Skeletal muscle satellite cell (primary cell): ENCODE measurements around the gene HPCAL1.

Experiments used
- H3K27me3 ChIP-seq: 2 replicates; pipeline ENCODE4 v1.7.0; 2013; ENCODE audit warnings: low read length; ENCODE audit not compliant: control insufficient read depth, insufficient read depth
- H3K36me3 ChIP-seq: 2 replicates; pipeline ENCODE4 v1.7.0; 2013; ENCODE audit warnings: mild to moderate bottlenecking, control low read depth, low read length; ENCODE audit not compliant: insufficient read depth
- H3K4me1 ChIP-seq: 2 replicates; pipeline ENCODE4 v1.7.0; 2013; ENCODE audit warnings: low read length; ENCODE audit not compliant: control insufficient read depth, insufficient read depth
- H3K4me2 ChIP-seq: 2 replicates; pipeline ENCODE4 v1.7.0; 2013; ENCODE audit warnings: mild to moderate bottlenecking, low read length
- H3K4me3 ChIP-seq: 2 replicates; pipeline ENCODE4 v1.7.0; 2013; ENCODE audit warnings: low read length
- H3K9ac ChIP-seq: 2 replicates; pipeline ENCODE4 v1.7.0; 2013; ENCODE audit warnings: mild to moderate bottlenecking, low read depth, low read length, moderate library complexity
- H3K9me3 ChIP-seq: replicated peaks from 2 replicates; pipeline ENCODE4 v1.7.0; 2013; ENCODE audit warnings: mild to moderate bottlenecking, control low read depth, low read length

Gene HPCAL1

DNA sequence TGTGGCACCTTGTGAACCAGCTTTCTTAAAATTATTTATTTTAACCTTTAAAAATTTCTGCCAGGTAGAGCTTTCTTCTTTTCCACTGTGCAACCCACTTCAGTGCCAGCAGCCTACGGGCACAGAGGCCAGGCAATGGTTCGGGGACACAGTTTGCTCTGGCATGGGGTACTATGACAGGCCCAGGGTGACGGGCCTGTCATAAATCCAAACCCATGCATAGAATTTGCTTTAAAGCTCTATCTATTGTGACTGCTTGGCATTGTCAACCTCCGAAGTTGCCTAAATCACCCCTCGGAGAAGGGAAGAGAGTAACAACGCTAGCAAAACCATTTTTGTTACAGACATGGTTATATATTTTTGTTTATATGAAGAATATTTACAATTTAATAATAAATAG lies 143.9 kb downstream of the HPCAL1 start:
- no peaks in the 10 kb centered on the region for H3K27me3 ChIP-seq
- H3K9ac ChIP-seq, result peak overlapping the region; percentile 93
- H3K4me1 ChIP-seq, result peaks cover 40% of the 10 kb centered on the region
- H3K4me2 ChIP-seq, result peak overlapping the region; percentile 75
- H3K36me3 ChIP-seq, result peaks cover 30% of the 10 kb centered on the region
- no peaks in the 10 kb centered on the region for H3K9me3 ChIP-seq
- H3K4me3 ChIP-seq, result peak overlapping the region; percentile 68

DNA sequence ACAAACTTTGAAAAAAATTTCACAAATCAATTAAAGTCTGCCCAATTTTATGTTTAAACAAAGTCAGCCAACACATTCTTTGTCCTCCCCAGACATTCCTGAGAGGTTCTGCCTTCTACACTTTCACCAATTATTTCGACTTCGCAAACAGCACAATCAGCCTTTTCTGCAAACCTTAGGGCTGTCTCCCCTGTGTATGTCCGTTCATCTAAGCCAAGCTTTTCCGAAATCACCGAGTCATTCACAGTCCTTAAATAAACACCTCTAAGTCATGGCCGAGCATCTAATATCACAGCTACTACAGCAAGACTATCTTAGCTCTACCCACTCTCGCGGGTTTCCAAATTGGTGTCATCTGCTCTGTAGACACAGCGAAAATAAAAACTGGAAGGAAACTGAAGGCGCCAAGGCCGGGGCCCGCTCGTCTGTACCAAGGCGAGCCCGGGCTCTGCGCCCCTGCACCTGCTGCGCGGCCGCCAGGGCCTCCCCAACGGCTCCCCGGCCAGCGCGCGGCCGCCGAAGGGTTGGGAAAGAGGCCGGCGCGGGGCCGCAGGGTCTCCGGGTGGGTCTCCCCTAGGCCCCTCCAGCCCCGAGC lies 144.7 kb downstream of the HPCAL1 start:
- no peaks in the 10 kb centered on the region for H3K9me3 ChIP-seq
- peaks cover 47% of the 10 kb centered on the region for H3K4me1 ChIP-seq
- no peaks in the 10 kb centered on the region for H3K27me3 ChIP-seq
- H3K36me3 ChIP-seq, result peaks cover 22% of the 10 kb centered on the region
- H3K4me2 ChIP-seq, result peak overlapping the region; percentile 75
- peak overlapping the region; percentile 68 for H3K4me3 ChIP-seq
- peak overlapping the region; percentile 93 for H3K9ac ChIP-seq

DNA sequence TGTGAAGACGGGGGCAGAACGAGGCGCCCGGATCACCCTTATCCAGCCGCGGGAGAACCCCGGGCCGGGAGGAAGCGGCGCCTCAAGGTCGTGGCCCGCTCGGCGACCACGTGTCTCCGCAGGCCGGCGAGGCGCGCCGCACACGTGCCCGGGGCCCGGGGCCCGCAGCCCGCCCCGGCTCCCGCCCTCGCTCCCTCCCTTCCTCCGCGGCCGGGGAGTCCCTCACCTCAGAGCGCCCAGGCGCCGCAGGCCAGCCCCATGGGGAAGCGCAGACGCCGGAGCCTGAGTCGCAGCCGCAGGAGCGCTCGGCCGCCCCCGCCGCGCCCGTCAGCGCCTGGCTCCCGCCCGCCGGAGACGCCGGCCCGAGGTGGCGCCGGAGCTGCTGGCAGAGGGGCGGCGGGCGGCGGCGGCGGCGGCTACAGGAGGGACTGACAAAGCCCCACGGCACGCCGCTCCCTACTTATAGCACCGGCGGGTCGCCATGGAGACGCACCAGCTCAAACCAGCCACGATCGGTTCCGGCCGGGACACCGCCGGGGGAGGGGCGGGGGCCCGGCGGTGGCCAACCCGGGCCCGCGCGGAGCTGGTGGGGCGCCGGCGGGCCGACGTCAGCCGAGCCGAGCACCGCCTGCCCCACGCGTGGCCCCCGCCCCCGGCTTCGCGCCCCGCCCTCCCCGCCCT lies 145.3 kb downstream of the HPCAL1 start, which contains the start of gene ODC1:
Gene ODC1 (minus strand): TSS at position 433 of the 681 bp plus-strand sequence. CDS start 3,295 bp downstream, outside the sequence.
- peak within 1 kb of the TSS; percentile 96 for H3K9ac ChIP-seq
- H3K27me3 ChIP-seq, result no peaks in the 10 kb centered on the region
- peak within 1 kb of the TSS; percentile 85 for H3K4me3 ChIP-seq
- H3K9me3 ChIP-seq, result no peaks in the 10 kb centered on the region
- H3K4me2 ChIP-seq, result peak within 1 kb of the TSS; percentile 100
- H3K4me1 ChIP-seq, result peaks cover 47% of the 10 kb centered on the region
- H3K36me3 ChIP-seq, result peaks cover 18% of the 10 kb centered on the region

DNA sequence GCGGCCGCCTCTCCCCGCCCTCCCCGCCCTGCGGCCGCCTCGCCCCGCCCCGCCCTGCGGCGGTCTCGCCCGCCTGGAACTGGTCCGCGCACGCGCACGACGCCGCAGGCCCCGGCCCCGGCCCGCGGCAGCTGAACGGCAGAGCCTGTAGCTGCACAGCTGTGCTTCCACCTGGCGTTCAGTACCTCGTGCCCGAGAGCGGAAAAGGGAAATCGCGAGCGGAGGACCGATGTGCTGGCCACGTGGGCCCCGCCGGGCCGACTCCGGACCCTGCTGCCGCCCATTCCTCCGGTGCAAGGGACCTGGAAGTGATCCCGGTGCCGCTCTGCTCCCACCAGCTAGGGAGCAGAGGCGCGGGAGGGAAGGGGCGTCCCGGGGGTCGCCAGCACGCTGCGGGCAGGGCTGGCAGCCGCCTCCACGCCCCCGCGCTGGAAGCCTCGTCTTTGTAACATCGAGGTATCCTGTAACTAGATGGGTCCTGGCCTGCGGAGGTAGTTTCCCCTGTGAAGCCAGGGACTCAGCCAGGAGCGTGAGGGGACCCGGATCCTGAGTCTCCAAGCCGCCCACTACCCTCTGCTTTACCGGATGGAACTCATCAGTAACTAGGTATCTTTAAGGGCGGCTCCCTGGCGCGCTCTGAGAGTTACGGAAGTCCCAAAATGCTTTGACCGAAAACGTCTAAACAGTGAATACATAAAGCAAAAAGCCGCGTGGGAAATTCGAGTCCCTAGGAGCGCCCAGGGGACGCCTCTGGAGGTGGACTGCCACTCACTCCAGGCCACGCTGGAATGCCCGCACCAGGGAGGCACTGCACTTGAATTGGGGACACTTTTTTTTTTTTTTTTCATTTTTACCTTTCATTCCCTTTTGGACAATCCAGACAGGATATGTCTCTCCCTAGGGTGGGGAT lies 146.1 kb downstream of the HPCAL1 start:
- peaks cover 47% of the 10 kb centered on the region for H3K4me1 ChIP-seq
- H3K9me3 ChIP-seq, result no peaks in the 10 kb centered on the region
- H3K4me3 ChIP-seq, result peak overlapping the region; percentile 85
- H3K36me3 ChIP-seq, result peaks cover 10% of the 10 kb centered on the region
- H3K9ac ChIP-seq, result peak overlapping the region; percentile 96
- H3K4me2 ChIP-seq, result peak overlapping the region; percentile 100
- H3K27me3 ChIP-seq, result no peaks in the 10 kb centered on the region

DNA sequence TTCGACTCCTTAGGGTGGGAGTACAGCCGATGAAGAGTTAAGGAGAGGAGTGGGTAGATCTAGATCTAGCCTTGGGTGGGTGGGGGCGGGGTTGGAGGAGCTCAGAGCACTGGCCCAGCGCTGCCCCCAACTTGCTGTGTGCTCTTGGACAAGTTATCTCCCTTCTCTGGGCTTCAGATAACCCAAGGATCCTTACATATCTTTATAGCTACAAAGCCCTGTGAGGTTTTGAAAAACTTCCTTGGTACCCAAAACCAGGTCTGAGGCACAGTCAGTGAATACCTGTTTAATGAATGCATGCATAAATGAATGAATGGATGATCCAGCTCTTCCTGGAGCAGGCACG lies 146.8 kb downstream of the HPCAL1 start:
- peak overlapping the region; percentile 96 for H3K9ac ChIP-seq
- peak overlapping the region; percentile 85 for H3K4me3 ChIP-seq
- peaks cover 4% of the 10 kb centered on the region for H3K36me3 ChIP-seq
- H3K4me2 ChIP-seq, result peak overlapping the region; percentile 100
- H3K4me1 ChIP-seq, result peaks cover 52% of the 10 kb centered on the region
- H3K9me3 ChIP-seq, result no peaks in the 10 kb centered on the region
- H3K27me3 ChIP-seq, result no peaks in the 10 kb centered on the region

DNA sequence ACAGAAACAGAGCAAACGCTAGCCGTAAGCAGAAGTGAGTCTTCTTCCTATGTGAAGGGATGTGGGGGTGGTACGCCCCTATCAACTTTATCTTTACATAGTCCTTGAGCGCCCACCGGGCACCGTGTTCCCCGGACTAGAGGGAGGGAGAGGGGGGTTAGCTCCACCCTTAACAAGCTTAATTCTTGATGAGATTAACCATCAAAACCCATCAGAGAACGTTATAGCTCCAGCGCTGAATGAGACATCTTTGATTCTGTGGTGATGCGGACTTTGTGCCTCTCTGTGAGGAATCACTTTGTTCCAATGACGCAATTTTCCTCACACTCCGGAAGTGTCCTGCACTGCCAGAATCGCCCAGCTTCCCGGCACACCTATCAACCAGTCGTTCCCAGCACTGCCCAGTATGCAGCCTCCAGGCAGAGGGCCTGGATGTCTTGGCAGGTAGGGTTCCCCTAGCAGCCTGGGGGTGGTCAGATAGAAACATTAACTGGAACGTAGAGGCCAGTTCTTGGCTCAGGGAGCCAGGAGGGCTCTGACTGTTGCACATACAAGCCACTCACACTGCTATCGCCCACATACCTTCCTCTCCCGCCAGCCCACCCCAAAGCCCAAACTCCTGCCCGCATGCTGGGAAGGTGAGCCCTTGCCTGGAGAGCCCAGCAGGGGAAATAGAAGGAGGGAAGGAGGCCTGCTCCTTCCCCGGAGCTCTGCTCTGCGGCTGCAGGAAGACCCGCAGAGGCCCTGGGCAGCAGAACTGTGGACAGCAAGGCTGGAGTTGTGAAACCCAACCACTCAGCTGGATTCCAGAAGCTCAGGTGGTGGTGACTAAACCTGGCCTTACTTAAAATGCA lies 147.4 kb downstream of the HPCAL1 start:
- no peaks in the 10 kb centered on the region for H3K36me3 ChIP-seq
- H3K4me3 ChIP-seq, result no peak overlapping the region
- no peaks in the 10 kb centered on the region for H3K9me3 ChIP-seq
- no peak overlapping the region for H3K9ac ChIP-seq
- H3K27me3 ChIP-seq, result no peaks in the 10 kb centered on the region
- peak overlapping the region; percentile 100 for H3K4me2 ChIP-seq
- H3K4me1 ChIP-seq, result peaks cover 56% of the 10 kb centered on the region

DNA sequence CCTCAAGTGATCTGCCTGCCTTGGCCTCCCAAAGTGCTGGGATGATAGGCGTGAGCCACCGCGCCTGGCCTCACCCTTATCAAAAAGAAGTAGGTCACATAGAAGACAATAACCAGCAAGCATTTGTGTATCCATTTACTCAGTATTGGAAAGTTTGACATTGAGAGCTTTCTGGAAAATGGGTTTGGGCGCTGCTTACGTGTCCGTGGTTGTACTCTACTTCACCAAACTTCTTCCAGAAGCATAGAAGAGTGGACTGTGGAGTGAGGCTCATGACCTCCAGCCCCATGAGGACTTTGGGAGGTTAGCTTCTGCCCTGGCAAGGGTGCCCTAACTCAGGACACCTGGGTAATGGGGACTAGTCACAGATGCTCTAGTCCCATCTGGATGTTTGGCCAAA lies 149.1 kb downstream of the HPCAL1 start:
- Histone ChIP-seq H3K36me3 (no peaks in the 10 kb centered on the region), H3K9ac (no peak overlapping the region), H3K4me1 (peaks cover 39% of the 10 kb centered on the region), H3K4me3 (no peak overlapping the region), H3K27me3 (no peaks in the 10 kb centered on the region), H3K4me2 (no peak overlapping the region), H3K9me3 (no peaks in the 10 kb centered on the region)

DNA sequence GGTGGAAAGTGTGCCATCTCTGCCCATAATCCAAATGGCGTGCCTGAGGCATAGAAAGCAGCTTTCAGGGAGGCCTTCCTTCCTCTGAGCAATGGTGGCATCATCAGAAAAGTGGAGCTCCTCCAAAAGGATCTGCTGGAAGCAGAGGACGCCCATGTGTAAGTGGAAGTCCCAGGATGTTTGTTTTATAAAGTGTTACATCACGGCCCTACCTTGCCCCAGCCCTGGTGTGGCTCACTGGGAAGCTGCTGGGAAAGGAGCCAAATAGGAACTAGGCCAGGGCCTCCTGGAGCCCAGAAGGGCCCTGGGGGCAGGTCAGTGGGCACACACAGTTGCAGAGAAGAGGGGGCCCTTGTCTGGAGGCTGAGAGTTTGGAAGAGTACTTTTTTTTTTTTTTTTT lies 149.6 kb downstream of the HPCAL1 start:
- no peaks in the 10 kb centered on the region for H3K27me3 ChIP-seq
- H3K4me3 ChIP-seq, result no peak overlapping the region
- no peak overlapping the region for H3K4me2 ChIP-seq
- no peaks in the 10 kb centered on the region for H3K36me3 ChIP-seq
- no peaks in the 10 kb centered on the region for H3K9me3 ChIP-seq
- peaks cover 39% of the 10 kb centered on the region for H3K4me1 ChIP-seq
- no peak overlapping the region for H3K9ac ChIP-seq

DNA sequence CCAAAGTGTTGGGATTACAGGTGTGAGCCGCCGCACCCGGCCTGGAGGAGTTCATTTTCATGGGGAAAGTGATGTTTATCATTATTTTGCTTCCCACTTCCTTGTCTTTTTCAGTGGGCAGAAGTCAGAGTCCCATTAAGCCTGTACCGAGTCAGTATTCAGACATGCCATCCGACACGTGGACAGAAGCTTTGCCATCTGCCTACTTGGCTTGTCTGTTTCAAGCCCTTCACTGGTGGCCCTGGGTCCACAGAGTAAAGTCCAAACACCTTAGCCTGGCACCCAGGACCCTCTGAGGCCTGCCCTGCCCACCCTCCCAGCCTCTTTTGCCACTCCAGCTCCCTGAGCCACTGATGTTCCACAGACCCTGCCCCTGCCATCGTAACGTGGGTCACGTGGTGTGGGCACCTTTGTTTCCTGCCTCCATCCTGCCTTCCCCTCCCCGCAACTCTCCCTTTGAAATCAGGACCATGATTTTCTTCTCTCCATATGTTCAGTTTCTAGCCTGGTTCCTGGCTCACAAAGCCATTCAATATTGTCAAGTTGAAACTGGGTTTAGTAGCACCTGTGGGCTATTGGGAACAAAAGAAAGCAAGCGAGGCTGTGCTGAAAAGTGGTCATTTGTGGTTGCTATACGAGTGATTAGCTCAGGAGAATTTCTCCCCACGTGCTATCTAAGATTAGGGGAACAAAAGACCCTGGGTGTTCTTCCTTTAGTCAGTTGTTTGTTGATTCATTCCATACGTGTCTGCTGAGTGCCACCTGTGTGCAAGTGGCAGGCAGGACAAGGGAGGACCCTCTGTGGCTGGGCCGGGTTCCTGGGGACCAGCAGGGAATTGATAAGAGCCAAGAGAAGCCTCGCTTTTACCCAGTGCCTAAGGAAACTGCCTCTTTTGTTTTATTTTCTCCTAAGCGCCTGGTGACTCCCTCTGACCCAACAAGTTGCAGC lies 150.5 kb downstream of the HPCAL1 start:
- H3K36me3 ChIP-seq, result no peaks in the 10 kb centered on the region
- no peaks in the 10 kb centered on the region for H3K27me3 ChIP-seq
- no peaks in the 10 kb centered on the region for H3K9me3 ChIP-seq
- no peak overlapping the region for H3K4me2 ChIP-seq
- H3K4me1 ChIP-seq, result peaks cover 47% of the 10 kb centered on the region
- no peak overlapping the region for H3K9ac ChIP-seq
- no peak overlapping the region for H3K4me3 ChIP-seq

DNA sequence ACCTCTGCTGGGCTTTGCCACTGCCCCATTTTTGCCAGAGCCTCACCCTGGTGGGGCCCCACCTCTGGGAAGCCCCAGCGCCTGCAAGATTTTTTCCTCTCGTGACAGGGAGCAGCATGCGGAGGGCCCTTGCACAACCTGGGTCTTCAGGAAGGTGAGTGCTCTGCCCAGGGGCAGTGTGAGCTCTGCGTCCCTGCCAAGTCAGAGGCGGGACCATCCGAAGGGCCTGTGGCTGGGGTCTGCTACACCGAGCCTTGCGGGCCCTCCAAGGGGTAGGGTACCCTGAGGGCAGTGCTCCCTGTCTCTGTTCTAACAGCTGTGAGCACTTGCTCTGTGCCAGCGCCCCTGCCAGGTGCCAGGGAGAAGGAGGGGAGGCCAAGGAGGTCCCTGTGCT lies 151.2 kb downstream of the HPCAL1 start:
- Histone ChIP-seq H3K36me3 (no peaks in the 10 kb centered on the region), H3K4me3 (no peak overlapping the region), H3K9me3 (no peaks in the 10 kb centered on the region), H3K4me2 (no peak overlapping the region), H3K9ac (peak overlapping the region; percentile 4), H3K4me1 (peaks cover 46% of the 10 kb centered on the region), H3K27me3 (no peaks in the 10 kb centered on the region)
